HG03064 (cell line): ENCODE results near the gene SEMA5B.

ENCODE experiments used
- ATAC-seq: cut with Tn5 transposase; IDR thresholded peaks from one replicate; pipeline ENCODE4 v1.9.1; 2021; ENCODE audit warnings: low read depth; ENCODE audit not compliant: unreplicated experiment

The SEMA5B gene

GRCh38 chr3:122911901-122912300, 115.7 kb downstream of the SEMA5B start:
- ATAC-seq = no peak

GRCh38 chr3:122908251-122908650, 119.3 kb downstream of the SEMA5B start:
- no peak for ATAC-seq

GRCh38 chr3:122907471-122907870, 120.1 kb downstream of the SEMA5B start:
- no peak for ATAC-seq

GRCh38 chr3:122903171-122903570, 124.4 kb downstream of the SEMA5B start:
- no peak for ATAC-seq

DNA sequence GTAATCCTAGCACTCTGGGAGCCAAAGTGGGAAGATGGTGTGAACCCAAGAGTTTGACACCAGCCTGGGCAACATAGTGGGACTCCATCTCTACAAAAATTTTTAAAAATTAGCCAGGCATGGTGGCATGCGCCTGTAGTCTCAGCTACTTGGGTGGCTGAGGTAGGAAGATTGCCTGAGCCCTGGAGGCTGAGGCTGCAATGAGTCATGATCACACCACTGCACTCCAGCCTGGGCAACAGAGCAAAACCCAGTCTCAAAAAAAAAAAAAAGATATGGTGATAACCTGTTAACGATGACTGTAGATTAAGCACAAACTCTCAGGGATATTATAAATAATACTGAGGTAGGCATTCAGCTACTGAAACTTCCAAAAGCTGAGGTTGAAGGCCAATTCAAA, 125.2 kb downstream of the SEMA5B start:
- ATAC-seq = no peak

DNA sequence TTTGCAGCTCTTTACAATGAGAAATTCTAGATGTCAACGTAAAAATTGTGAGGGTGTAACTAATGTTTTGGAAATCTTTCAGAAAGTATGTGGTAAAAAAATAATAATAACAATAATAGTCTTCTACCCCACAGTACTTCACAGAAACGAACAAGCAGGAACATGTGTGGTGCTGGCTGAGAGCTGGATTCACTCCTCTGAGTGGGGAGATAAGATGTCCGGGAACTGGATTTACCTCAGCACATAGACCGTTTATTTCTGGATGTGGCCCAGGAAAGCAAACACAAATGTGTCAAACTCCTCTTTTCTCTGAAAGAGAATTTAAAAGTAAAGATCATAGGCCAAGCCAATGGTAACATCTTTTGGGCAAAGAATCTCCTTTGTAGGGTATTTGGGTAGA, 129.3 kb downstream of the SEMA5B start:
- ATAC-seq = no peak

GRCh38 chr3:122893754-122894668, 133.6 kb downstream of the SEMA5B start:
- no peak for ATAC-seq

- no peak for ATAC-seq
These were observed 134.3 kb downstream of the SEMA5B start for GRCh38 chr3:122893282-122893681.

- ATAC-seq = no peak
These were observed 135.2 kb downstream of the SEMA5B start for GRCh38 chr3:122892118-122892960.

GRCh38 chr3:122890720-122891220, 136.8 kb downstream of the SEMA5B start:
- ATAC-seq = no peak

DNA sequence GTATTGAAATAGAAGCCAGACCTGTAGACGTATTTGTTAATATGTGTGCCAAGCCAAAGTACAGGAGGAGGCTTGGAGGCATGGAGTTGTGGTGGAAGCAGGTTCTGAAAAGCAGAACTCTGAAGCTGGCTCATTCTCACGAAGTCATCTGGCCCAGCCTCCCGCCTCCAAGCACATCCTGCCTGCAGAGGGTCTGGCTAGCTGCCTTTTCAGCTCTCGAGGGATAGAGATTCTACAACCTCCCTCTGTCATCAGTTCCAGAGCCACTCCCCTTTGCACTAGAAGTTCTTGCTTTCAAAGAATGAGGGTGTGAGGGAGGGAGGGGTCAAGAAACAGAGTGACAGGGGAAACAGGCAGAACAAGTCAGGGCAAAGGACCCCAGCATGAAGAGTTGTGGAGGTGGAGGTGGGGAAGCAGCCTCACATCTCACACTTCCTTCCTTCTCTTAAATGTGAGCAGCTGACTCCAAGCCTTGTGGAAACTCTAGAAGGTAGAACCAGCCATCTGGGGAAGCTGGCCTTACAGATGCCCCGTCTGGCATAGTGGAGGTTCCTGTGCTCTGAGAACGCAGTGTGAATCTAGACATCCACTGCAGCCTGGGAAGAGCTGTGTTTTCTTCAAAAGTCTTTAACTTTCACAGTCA, 137.4 kb downstream of the SEMA5B start:
- no peak for ATAC-seq

DNA sequence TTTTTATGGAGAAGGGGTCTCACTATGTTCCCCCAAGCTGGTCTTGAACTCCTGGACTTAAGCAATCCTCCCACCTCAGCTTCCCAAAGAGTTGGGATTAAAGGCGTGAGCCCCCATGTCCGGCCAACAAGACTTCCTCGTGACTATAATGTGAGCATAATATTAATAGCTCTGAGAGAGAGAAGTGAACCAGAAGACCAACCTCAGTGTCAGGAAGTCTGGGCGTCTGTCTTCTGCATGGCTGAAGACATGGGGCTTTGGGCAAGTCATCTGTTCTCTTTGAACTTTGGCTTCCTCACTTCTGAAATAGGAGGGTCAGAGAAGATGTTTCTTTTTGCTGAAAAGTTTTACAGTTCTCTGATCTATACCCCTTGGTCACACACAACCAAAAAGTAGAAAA, 140.6 kb downstream of the SEMA5B start:
- no peak for ATAC-seq

DNA sequence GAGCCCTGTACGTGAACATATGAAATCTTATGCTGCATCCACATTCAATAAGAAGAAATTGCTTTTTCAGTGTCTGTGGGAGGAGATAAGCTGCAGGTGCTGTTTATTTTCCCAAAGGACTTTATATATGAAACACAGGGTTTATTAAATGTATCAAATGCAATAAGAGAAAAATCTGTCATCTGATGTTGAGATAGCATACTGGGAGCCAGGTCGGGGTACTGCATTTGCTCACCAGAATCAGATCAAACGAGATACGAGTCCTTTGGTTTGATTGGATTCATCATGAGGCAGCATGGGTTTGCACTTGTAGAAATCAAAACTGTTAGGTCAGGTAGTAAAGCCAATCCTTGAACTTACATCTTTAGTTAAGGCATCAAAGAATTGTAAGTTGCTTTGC, 141.3 kb downstream of the SEMA5B start:
- ATAC-seq = no peak

DNA sequence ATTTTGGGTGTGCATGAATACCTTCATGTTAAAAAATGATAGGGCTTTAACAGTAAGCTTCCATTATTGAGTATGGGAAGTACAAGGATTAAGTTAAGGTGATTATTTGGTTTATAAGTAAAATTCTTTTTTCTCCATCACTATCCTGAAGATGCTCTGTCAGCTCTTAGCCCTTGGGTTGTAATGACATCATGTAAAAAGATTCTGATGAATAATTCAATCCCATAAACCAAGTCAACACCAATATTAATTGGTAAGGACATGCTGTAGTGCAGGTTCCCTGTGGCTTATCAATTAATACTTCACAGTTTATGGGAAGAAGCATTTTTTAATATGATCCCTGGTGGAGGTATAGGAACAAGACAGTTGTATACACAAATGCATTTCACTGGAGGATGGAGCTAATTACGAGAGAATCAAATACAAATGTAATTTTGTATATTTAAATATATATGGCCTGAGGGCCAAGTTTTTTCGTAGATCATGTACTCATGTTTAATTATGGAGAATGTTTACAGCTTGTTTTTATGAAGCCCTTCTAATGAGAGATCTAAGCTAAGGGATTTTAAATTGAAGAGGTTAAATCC, 145.1 kb downstream of the SEMA5B start:
- no peak for ATAC-seq

DNA sequence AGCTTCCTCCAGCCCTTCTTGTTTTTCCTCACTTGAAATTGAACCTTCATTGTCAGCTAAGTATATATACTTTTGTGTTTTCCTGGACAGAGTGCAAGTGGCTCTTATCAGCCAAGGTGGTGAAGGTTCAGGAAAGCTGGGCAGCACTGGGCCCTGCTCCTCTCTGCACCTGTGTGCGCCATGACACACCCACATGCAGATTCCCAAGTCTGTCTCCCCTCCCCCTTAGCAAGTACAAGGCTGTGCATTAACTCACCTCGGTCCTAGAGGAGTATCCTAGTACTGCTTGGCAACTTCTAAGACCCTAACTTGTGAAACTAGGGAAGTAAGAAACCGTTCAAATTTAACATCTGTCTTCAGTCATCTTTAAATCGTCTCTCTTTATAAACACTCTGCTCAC, 146.9 kb downstream of the SEMA5B start:
- ATAC-seq = no peak

DNA sequence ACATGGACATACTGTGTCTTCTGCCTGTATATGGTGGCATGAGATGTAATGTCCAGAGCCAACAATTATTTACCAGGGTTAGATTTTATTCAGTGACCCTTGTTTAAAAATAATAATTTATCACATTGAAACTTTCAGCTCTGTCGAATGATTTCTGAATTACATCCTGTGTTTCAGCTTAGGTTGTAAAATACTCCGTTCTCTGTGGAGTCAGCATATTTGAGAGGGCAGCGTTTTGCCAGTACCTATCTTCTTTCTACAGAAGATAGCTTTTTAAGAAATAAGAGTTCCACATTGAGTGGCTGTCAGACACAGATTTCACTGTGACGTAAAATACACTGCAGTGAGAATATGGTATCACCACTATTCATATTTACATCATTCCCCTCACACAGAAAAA, 147.4 kb downstream of the SEMA5B start:
- ATAC-seq = no peak

- ATAC-seq = no peak
These were observed 151.9 kb downstream of the SEMA5B start for GRCh38 chr3:122875547-122876127.

GRCh38 chr3:122873741-122874515, 153.6 kb downstream of the SEMA5B start:
- no peak for ATAC-seq

DNA sequence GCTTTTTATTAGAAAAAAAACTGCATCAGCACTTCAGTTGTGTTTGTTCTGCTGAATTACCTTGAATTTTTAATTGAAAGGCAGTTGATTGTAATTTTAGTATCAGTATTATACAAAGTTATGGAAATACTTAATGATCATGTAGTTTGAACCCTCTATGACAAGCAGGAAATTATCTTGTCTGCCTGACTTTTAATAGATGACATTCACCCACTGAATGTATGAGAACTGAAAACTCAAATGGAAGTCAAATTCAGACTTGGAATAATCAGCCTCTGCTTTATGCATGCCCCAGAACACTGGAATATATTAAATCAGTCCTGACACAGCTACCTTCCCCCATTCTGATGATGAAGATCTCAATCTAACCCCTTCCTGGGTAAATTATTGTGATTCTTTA, 159.2 kb downstream of the SEMA5B start:
- no peak for ATAC-seq
